AG09319 (cell line): Measurements from ENCODE around the gene NUTM1.

Source experiments
- DNase-seq: peaks from one replicate; pipeline ENCODE4 v3.0.0-alpha.2; 2010; ENCODE audit warnings: low read depth; ENCODE audit errors: extremely low read depth
- TF ChIP-seq, protein P1 (sequence below): IDR thresholded peaks from 2 replicates; pipeline ENCODE4 v1.5.1; 2011; ENCODE audit warnings: low read depth, mild to moderate bottlenecking, inconsistent platforms, low read length, moderate library complexity

NUTM1 gene

DNA sequence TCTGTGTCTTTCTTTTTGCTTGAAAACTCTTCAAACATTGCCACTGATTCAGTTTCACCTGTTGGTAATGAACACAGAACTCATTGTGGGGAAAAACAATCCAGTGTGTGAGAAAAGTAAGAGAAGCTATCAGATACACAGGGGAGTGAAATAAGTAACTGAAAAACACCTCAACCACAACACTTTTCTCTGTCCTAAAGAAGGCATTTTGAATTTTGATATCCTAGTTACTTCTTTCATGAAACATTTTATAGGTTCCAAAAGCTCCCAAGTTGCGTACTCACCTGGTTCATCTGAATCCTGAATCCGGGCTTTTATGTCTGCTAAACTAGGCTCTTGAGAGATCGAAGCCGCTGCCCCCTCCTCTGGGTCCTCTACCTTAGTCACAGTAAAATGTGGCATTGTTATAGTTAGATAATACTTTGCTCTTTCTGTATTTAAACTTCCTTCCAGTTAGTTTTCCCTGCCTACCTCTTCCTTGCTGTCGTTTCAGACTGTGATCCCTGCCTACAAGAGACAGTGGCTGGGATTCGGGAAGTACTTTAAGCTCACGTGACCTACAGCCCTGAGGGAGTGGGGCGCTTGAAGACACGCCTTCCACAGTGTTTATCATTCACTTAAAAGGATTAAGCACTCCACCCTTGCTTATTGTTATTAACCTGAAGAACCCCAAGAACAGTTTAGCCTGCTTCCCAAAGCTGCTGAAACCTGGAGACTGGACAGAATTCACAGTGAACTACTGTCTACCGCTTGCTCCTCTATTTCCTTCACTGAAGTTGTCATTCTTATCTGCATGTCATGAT, 24.6 kb upstream of the NUTM1 start:
- DNase-seq, result peak; percentile 15
- TF ChIP-seq, protein P1, sequence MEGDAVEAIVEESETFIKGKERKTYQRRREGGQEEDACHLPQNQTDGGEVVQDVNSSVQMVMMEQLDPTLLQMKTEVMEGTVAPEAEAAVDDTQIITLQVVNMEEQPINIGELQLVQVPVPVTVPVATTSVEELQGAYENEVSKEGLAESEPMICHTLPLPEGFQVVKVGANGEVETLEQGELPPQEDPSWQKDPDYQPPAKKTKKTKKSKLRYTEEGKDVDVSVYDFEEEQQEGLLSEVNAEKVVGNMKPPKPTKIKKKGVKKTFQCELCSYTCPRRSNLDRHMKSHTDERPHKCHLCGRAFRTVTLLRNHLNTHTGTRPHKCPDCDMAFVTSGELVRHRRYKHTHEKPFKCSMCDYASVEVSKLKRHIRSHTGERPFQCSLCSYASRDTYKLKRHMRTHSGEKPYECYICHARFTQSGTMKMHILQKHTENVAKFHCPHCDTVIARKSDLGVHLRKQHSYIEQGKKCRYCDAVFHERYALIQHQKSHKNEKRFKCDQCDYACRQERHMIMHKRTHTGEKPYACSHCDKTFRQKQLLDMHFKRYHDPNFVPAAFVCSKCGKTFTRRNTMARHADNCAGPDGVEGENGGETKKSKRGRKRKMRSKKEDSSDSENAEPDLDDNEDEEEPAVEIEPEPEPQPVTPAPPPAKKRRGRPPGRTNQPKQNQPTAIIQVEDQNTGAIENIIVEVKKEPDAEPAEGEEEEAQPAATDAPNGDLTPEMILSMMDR, result no peak

DNA sequence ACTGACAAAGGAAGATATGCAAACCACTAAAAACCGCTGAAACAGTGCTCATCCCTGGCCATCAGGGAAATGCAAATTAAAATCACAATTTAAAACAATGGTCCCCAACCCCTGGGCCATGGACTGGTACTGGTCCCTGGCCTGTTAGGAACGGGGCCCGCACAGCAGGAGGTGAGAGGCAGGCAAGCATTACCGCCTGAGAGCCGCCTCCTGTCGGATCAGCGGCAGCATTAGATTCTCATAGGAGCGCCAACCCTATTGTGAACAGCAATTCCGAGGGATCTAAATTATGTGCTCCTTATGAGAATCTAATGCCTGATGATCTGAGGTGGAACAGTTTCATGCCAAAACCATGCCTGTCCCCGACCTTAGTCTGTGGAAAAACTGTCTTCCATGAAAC, 19.9 kb upstream of the NUTM1 start:
- TF ChIP-seq, protein P1, result no peak

DNA sequence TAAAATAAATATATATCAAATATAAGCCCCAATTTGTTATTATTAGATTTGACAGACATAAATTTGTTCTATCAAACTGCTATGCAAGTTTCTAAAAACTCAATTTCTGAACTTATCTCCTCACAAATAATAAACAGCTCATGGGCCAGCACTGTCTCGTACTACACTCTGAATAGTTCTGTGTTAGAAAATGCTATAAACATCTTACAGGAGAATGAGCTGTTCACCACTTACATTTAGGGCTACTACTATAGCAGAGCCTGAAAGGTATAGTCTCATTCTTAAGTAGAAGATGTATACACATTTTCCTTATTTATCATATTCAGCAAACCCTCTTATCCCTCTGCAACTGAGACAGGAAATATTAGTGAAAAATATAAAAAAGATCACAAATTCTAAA, 18.2 kb upstream of the NUTM1 start:
- DNase-seq, result no peak
- TF ChIP-seq, protein P1, result no peak

More for the DNA sequence above, 19.9 kb upstream of the NUTM1 start:
- DNase-seq, result no peak

DNA sequence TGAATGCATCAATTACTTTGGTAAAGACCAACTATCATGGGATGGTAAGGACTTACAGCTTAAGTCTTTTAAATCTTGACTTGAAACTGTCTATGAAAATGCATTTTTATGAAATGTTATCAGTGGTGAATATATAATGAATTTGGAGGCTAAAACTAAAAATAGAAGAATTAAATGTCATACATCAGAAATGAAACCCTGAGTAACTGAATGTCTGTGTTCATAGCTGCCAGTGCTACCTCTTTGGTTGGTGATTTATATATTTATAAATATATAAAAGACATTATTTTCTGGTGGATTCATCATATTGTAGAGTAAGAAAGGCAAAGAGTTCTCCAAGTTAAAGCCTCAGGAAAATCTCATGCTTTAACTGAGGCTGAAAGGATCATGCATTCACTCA, 17.7 kb upstream of the NUTM1 start:
- TF ChIP-seq, protein P1, result no peak
- DNase-seq, result no peak

DNA sequence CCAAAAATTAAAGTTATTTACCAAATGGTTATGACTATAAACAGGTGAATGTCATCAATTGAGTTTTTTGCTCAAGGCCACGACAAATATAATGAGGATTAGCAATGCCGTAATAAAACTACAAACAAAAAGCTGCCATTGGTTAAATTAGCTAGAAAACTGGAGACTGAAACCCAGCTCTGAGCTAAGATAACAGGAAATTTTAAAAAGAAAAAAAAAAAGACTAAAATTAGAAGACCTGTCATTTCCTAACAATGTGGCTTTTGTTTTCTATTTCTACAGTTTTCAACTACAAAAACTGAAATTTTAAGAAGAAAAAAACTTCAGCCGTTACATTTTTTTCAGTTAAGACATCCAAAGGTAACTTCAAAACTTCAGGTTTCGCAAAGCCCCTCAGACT, 15.2 kb upstream of the NUTM1 start:
- TF ChIP-seq, protein P1, result no peak
- DNase-seq, result no peak

DNA sequence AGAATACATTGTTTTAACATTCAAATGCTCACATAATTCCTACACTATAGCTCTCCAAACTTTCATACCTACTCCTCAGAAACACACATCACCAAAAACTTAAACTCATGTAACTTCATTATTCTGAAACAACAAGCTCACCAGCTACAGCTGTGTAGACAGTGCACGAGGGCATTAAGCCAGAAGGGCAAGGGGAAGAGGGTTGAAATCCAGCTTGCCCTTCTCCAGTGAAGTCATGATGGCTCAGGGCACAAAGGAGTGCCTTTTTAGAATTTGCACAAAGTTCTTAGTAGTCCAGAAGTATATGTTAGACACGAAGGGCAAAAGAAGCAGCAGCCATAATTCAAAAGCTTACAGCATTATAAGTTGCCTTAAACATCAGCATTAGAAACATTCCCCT, 14.1 kb upstream of the NUTM1 start:
- TF ChIP-seq, protein P1, result no peak

DNA sequence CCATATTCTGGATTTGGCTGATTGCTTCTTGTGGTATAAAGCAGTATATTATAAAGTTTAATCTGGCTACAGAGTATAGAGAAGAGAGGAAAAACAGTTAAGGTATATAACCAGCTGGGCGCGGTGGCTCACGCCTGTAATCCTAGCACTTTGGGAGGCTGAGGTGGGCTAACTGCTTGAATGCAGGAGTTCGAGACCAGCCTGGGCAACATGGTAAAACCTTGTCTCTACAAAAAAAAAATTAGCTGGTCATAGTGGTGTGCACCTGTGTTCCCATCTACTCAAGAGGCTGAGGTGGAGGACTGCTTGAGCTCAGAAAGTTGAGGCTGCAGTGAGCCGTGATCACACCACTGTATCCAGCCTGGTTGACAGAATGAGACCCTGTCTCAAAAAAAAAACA, 12.8 kb upstream of the NUTM1 start:
- TF ChIP-seq, protein P1, result no peak
- DNase-seq, result no peak

More for the DNA sequence above, 14.1 kb upstream of the NUTM1 start:
- no peak for DNase-seq
